ENCODE results near the gene C5orf34.

C5orf34 gene

DNA sequence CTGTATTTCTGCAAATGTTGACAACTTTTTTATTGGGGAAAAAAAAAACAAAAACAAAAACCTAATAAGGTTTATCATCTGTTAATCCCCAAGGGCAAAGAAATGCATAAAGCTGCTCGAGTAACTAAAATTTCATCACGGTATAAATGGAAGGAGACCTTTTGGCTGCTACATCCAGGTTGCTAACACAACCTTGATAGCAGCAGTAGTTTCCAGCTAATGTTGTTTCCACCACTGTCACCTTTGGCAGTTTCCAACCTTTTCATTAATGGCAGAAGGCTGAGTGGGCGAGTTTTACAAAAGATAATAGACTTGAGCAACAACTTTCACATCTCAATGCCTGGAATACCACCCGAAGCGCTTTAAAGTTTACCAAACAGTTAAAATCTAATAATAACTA is 33.4 kb upstream of the C5orf34 start:
- Histone ChIP-seq H3K4me1 (ENCODE audit: control insufficient read depth in 1 of 2, insufficient read depth in 1 of 2, low read depth in 1 of 2, low read length in 1 of 2) (no peaks in the 10 kb centered on the region), H3K4me3 (ENCODE audit: low read depth in 1 of 2, low read length in 1 of 2) (no peak overlapping the region), H3K9me3 (no peaks in the 10 kb centered on the region), H3K27ac (no peak overlapping the region), H3K27me3 (no peaks in the 10 kb centered on the region), H3K36me3 (peaks cover 12% of the 10 kb centered on the region)
- TF ChIP-seq, protein P1, sequence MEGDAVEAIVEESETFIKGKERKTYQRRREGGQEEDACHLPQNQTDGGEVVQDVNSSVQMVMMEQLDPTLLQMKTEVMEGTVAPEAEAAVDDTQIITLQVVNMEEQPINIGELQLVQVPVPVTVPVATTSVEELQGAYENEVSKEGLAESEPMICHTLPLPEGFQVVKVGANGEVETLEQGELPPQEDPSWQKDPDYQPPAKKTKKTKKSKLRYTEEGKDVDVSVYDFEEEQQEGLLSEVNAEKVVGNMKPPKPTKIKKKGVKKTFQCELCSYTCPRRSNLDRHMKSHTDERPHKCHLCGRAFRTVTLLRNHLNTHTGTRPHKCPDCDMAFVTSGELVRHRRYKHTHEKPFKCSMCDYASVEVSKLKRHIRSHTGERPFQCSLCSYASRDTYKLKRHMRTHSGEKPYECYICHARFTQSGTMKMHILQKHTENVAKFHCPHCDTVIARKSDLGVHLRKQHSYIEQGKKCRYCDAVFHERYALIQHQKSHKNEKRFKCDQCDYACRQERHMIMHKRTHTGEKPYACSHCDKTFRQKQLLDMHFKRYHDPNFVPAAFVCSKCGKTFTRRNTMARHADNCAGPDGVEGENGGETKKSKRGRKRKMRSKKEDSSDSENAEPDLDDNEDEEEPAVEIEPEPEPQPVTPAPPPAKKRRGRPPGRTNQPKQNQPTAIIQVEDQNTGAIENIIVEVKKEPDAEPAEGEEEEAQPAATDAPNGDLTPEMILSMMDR (IDR thresholded peaks at IDR 0.05) = no peak

DNA sequence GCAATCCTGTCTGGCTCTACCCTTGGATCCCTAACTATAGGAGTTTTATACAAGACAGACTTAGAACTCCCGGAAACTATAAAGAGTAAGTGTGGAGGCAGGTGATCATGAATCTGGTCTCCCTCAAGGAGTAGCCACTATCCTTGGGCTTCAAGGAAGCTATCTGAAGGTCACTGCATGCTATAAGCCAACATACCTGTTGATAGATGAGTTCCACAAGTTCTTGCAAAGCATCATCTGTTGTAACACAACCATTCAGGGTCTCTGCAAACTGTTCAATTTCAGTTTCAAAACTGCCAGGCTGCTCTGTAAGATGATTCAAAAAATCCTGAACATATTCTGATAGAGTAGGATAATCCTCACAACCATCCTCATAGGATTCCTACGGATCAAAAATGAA is 32.6 kb upstream of the C5orf34 start:
- Histone ChIP-seq H3K27ac (no peak overlapping the region), H3K4me1 (ENCODE audit: control insufficient read depth in 1 of 2, insufficient read depth in 1 of 2, low read depth in 1 of 2, low read length in 1 of 2) (no peaks in the 10 kb centered on the region), H3K36me3 (peaks cover 16% of the 10 kb centered on the region), H3K9me3 (no peaks in the 10 kb centered on the region), H3K4me3 (ENCODE audit: low read depth in 1 of 2, low read length in 1 of 2) (no peak overlapping the region), H3K27me3 (no peaks in the 10 kb centered on the region)
- TF ChIP-seq, protein P1 (IDR thresholded peaks at IDR 0.05) = no peak

DNA sequence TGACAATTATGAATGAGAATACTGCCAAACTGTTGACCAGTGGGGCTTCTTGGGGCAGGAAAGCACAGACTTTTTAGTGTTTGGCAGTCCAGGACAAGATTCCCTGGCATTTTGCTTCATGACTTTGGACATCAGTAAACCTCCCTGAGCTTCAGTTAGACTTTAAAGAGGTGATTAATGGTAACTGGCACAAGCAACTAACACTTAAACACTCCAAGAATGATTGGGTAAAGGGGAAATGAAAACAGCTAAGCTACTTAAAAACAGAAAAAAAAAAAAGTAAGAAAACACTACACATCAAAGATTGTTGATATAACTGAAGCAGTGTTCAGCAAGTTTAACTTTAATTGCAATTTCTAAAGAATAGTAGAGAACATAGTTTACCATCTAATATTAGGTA is 28.5 kb upstream of the C5orf34 start:
- Histone ChIP-seq H3K4me3 (ENCODE audit: low read depth in 1 of 2, low read length in 1 of 2) (no peak overlapping the region), H3K27me3 (no peaks in the 10 kb centered on the region), H3K4me1 (ENCODE audit: control insufficient read depth in 1 of 2, insufficient read depth in 1 of 2, low read depth in 1 of 2, low read length in 1 of 2) (no peaks in the 10 kb centered on the region), H3K27ac (no peak overlapping the region), H3K36me3 (peaks cover 25% of the 10 kb centered on the region), H3K9me3 (no peaks in the 10 kb centered on the region)
- TF ChIP-seq, protein P1 (IDR thresholded peaks at IDR 0.05) = no peak

DNA sequence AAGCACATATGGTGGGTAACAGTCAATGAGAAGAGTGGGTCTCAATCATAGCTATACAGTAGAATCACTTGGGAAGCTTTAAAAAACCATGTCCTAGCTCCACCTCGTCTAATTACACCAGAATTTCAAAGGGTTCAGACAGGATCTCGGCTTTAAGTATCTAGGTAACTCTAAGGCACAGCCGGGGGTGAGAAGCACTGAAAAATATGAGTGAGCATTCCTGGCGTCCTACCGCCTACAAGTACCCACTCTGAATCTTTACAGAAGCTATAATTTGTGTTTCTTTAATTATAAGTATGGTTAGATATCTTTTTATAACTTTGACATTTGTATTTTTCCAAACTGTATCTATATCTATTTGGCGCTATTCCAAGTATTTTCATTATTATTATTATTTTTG is 25.8 kb upstream of the C5orf34 start:
- Histone ChIP-seq H3K27me3 (no peaks in the 10 kb centered on the region), H3K4me3 (ENCODE audit: low read depth in 1 of 2, low read length in 1 of 2) (no peak overlapping the region), H3K4me1 (ENCODE audit: control insufficient read depth in 1 of 2, insufficient read depth in 1 of 2, low read depth in 1 of 2, low read length in 1 of 2) (no peaks in the 10 kb centered on the region), H3K27ac (no peak overlapping the region), H3K9me3 (no peaks in the 10 kb centered on the region), H3K36me3 (peaks cover 38% of the 10 kb centered on the region)
- TF ChIP-seq, protein P1 (IDR thresholded peaks at IDR 0.05) = no peak

DNA sequence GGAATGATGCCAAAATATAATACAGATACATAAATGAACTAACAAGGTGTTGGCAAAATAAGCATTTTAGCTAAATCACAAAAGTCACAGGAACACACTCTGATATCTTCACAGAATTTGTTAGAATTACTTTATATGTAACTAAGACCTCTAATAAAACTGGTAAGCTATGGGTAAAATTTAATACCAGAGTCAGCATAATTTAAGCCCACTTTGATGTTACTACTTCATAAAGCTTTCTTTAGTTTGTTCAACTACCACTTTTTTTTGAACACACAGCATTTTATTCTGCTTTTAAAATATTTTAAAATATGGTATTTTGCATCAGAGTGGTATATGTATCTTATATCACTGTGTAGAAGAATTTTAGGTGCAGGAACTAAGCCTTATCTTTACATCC is 22.0 kb upstream of the C5orf34 start:
- TF ChIP-seq, protein P1 (IDR thresholded peaks at IDR 0.05) = no peak
- H3K27me3 ChIP-seq = no peaks in the 10 kb centered on the region
- no peaks in the 10 kb centered on the region for H3K9me3 ChIP-seq
- peaks cover 65% of the 10 kb centered on the region for H3K36me3 ChIP-seq
- no peak overlapping the region for H3K27ac ChIP-seq
- H3K4me1 ChIP-seq (ENCODE audit: control insufficient read depth in 1 of 2, insufficient read depth in 1 of 2, low read depth in 1 of 2, low read length in 1 of 2) = no peaks in the 10 kb centered on the region
- H3K4me3 ChIP-seq (ENCODE audit: low read depth in 1 of 2, low read length in 1 of 2) = no peak overlapping the region

DNA sequence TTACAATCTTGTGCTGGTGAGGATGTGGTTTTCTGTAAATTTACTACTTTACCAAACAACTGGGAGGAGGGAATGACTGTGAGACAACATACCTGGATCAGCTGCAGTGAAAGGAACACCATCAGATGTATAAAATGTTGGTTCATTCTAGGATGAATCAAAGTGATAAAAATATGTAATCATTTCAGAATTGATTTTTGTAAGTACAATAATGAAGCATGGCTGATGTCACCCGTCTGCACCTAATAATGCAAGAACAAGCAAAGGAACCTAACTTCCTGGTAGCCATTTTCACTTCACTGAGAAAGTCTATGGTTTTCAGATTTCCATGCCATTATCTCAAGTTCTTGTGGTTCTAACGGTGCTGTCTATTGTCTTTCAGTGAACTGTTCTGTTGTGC is 18.7 kb upstream of the C5orf34 start:
- Histone ChIP-seq H3K4me3 (ENCODE audit: low read depth in 1 of 2, low read length in 1 of 2) (no peak overlapping the region), H3K27me3 (no peaks in the 10 kb centered on the region), H3K36me3 (peaks cover 71% of the 10 kb centered on the region), H3K27ac (no peak overlapping the region), H3K9me3 (no peaks in the 10 kb centered on the region), H3K4me1 (ENCODE audit: control insufficient read depth in 1 of 2, insufficient read depth in 1 of 2, low read depth in 1 of 2, low read length in 1 of 2) (no peaks in the 10 kb centered on the region)
- TF ChIP-seq, protein P1 (IDR thresholded peaks at IDR 0.05) = no peak

Measured in neutrophil (primary cell).